Upper lobe of right lung (tissue), 1 donor: ENCODE data around the gene LRIG3. TPM values are rescaled to one million over a fixed set of nuclear protein-coding genes. Genes with fewer than 3 reads are reported as not detected.

Experiments
- ATAC-seq: fragments of 200-7000 bp; cut with Tn5 transposase; one replicate; pipeline ENCODE4 v1.9.1; 2020; ENCODE audit warnings: mild to moderate bottlenecking, moderate library complexity
- DNase-seq: peaks from one replicate; pipeline ENCODE4 v3.0.0-alpha.2; 2020
- H3K27ac ChIP-seq: fragments of 200-600 bp; one replicate; pipeline ENCODE4 v1.8.0; 2022
- H3K27me3 ChIP-seq: fragments of 200-600 bp; one replicate; pipeline ENCODE4 v1.8.0; 2022; ENCODE audit warnings: mild to moderate bottlenecking
- H3K36me3 ChIP-seq: fragments of 200-600 bp; one replicate; pipeline ENCODE4 v1.8.0; 2022
- H3K4me1 ChIP-seq: fragments of 200-600 bp; one replicate; pipeline ENCODE4 v1.8.0; 2022
- H3K4me3 ChIP-seq: fragments of 200-600 bp; one replicate; pipeline ENCODE4 v1.8.0; 2022; ENCODE audit warnings: mild to moderate bottlenecking
- H3K9me3 ChIP-seq: fragments of 200-600 bp; one replicate; pipeline ENCODE4 v1.8.0; 2022
- CTCF ChIP-seq: fragments of 200-600 bp; IDR thresholded peaks from one replicate; pipeline ENCODE4 v1.8.0; 2022; ENCODE audit warnings: antibody characterized with exemption
- intact Hi-C: fragments of 100-400 bp; cut with DNase I; formaldehyde crosslinking; loops from one replicate; pipeline ENCODE4 v1.11.0; 2022
- long read RNA-seq: library from polyadenylated mRNA; unstranded; transcript quantifications from one replicate; pipeline ENCODE4 v2.0.0, GENCODE V29; 2021
- total RNA-seq: library from RNA; stranded (reverse); fragmentation: NEBNext Ultra II Directional; extraction: Animal tissue kit (Norgen Biotek cat#: 25700); gene quantifications from one replicate; pipeline ENCODE4 v1.2.1, GENCODE V29; 2021
- donor health status: DM: no; HTN: yes; CAD: no; lungs with severe emphysema.

The LRIG3 gene
- 40.5 TPM for total RNA-seq
- long read RNA-seq, full-length matches to known transcripts = 38 of 47 reads
- long read RNA-seq, partial matches to known transcripts = 5 of 47 reads
- long read RNA-seq, other reads (novel, unspliced or antisense) = 4 of 47 reads

- peak; percentile 93 for ATAC-seq
- peaks cover 2% of the 10 kb centered on the region for H3K4me1 ChIP-seq
- intact Hi-C loops = no loop called here
- peak within 1 kb of the TSS; percentile 63 for H3K4me3 ChIP-seq
- H3K27me3 ChIP-seq = no peaks in the 10 kb centered on the region
- peak; percentile 15 for TF ChIP-seq CTCF
- peak within 1 kb of the TSS; percentile 92 for H3K27ac ChIP-seq
- no peaks in the 10 kb centered on the region for H3K9me3 ChIP-seq
- DNase-seq = peak; percentile 94
- no peaks in the 10 kb centered on the region for H3K36me3 ChIP-seq
Measured at GRCh38 chr12:58920102-58920960, at the start of gene LRIG3. TSS of gene LRIG3 (minus strand) at chr12:58920504. CDS start at chr12:58920235, 269 bp downstream.

DNA sequence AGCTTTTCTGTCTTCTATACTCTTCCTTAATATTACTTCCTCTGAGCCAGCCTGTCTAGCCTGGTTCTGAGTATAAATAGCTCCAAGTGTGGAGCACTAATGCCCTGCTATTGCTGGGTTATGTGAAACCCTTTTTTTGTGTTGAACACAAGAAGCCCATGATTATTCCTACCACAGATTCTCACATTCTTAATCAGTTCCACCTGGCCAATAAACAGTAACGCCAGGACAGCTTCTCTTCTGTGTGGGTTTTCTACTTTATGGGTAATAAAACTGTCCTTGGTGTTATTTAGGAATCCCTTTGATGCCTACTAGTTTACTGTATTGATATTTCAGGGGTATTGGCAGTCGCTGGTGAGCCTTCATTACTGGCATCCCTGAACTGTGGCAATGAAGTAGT lies 48.9 kb upstream of the LRIG3 start:
- intact Hi-C loops = no loop called here
- Histone ChIP-seq H3K4me3 (no peak overlapping the region), H3K4me1 (no peaks in the 10 kb centered on the region), H3K27ac (no peak overlapping the region), H3K27me3 (no peaks in the 10 kb centered on the region), H3K9me3 (no peaks in the 10 kb centered on the region), H3K36me3 (no peaks in the 10 kb centered on the region)
- no peak for DNase-seq
- no peak for TF ChIP-seq CTCF
- no peak for ATAC-seq

DNA sequence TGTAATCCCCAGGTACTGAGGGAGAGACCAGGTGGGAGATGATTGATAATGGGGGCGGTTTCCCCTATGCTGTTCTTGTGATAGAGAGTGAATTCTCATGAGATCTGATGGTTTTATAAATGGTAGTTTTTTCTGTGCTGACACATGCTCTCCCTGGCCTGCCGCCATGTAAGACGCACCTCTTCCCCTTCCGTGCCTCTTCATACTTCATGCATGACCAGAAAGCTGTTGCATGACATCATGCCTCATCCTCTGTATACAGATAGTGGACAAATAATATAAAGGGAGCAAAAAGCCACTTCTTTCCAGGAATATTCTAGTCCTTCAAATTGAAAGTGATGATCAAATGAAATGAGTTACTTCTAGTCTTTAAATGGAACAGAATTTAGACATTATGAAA lies 47.3 kb upstream of the LRIG3 start:
- Histone ChIP-seq H3K9me3 (no peaks in the 10 kb centered on the region), H3K4me3 (no peak overlapping the region), H3K4me1 (no peaks in the 10 kb centered on the region), H3K27ac (no peak overlapping the region), H3K36me3 (no peaks in the 10 kb centered on the region), H3K27me3 (no peaks in the 10 kb centered on the region)
- TF ChIP-seq CTCF = no peak
- ATAC-seq = no peak
- intact Hi-C loops = no loop called here
- DNase-seq = no peak

- DNase-seq (no peak), ATAC-seq (no peak)
- Histone ChIP-seq H3K9me3 (no peaks in the 10 kb centered on the region), H3K36me3 (no peaks in the 10 kb centered on the region), H3K4me1 (no peaks in the 10 kb centered on the region), H3K27ac (no peak overlapping the region), H3K27me3 (no peaks in the 10 kb centered on the region), H3K4me3 (no peak overlapping the region)
- TF ChIP-seq CTCF = no peak
- intact Hi-C loops = no loop called here
Measured at GRCh38 chr12:58966939-58967338, 46.6 kb upstream of the LRIG3 start.

DNA sequence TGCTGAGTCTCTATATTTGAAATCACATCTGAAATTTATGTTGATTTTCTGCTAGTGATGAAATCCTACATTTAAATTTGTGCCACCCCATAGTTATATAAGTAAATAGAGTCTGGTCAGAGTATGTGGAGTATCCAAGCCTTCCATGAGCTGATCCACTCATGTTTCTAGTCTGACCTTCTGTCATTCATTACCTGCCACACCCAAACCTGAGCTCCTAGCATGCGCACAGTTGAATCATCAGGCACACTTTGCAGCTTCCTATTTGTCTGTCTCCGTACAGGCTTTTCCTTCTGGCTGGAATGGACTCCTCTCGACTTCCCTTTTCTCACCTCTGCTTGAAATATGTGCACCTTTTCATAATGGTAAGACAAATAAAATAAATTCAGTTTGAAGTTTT lies 45.3 kb upstream of the LRIG3 start:
- DNase-seq = no peak

More for the DNA sequence above, 45.3 kb upstream of the LRIG3 start:
- intact Hi-C loops = no loop called here
- Histone ChIP-seq H3K27me3 (no peaks in the 10 kb centered on the region), H3K27ac (no peak overlapping the region), H3K4me1 (no peaks in the 10 kb centered on the region), H3K4me3 (no peak overlapping the region), H3K36me3 (no peaks in the 10 kb centered on the region), H3K9me3 (no peaks in the 10 kb centered on the region)
- TF ChIP-seq CTCF = no peak
- ATAC-seq = no peak
